Measurements from ENCODE around the gene UNC93B1. TPM values are rescaled to one million over a fixed set of nuclear protein-coding genes. Genes with fewer than 3 reads are reported as not detected.
A peak's percentile ranks its signal among the peaks of the same experiment; 100 is the strongest.

Gene UNC93B1
- total and polyA plus RNA-seq, 2 of the 13 experiments (the other 11 are each of a cell fraction or from before 2014, with no cell fraction given) = 8.8 to 18.9 TPM

DNA sequence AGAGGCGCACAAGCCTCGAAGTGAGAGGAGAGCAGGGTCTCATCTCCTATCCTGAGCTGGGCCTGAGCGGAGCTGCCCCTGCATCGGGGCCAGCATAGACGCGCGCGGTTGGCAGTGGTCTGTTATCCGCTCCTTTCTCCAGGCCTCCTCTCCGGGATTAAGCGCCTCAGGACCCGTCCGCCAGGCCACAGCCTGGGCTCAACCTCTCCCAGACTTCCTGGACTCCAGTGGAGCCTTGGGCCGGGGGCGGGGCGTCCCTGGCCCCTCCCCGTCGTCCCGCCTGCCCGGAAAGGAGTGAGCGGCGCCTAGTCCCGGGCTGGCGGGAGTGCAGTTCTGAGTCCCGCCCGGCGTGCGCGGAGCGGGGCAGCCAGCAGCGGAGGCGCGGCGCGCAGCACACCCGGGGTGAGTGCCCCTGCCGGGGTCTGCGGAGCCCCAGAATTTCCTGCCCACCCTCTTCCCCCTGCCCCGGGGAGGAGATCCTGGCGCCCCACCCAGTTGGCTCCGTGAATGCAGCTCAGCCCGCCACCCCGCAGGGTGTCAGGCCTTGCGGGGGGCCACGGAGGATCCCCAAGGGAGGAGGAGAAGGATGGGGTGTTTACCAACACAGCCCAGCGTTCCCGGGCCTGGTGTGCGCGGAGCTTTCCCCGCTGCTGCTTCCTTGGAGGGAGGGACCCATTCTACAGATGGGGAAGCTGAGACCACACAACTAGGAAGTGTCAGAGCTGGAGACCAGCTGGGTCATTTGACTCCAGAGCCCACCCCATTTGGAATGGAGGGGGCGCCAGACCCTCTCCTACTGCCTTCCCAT is 35.0 kb upstream of the UNC93B1 start, which contains the start of gene TCIRG1 (continued):
- TF ChIP-seq, protein P1, sequence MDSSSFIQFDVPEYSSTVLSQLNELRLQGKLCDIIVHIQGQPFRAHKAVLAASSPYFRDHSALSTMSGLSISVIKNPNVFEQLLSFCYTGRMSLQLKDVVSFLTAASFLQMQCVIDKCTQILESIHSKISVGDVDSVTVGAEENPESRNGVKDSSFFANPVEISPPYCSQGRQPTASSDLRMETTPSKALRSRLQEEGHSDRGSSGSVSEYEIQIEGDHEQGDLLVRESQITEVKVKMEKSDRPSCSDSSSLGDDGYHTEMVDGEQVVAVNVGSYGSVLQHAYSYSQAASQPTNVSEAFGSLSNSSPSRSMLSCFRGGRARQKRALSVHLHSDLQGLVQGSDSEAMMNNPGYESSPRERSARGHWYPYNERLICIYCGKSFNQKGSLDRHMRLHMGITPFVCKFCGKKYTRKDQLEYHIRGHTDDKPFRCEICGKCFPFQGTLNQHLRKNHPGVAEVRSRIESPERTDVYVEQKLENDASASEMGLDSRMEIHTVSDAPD (CRISPR knock-in tag; IDR thresholded peaks at IDR 0.05) = no peak
- TF ChIP-seq MLLT10 (CRISPR knock-in tag; IDR thresholded peaks at IDR 0.05) (peak; percentile 16; the same call in 1 of the 2 replicates), PITX1 (CRISPR knock-in tag; IDR thresholded peaks at IDR 0.05) (no peak), ZBTB38 (CRISPR knock-in tag; IDR thresholded peaks at IDR 0.05) (no peak; the same call in 1 of the 2 replicates), ZNF230 (CRISPR knock-in tag; IDR thresholded peaks at IDR 0.05) (no peak), ZNF644 (CRISPR knock-in tag; IDR thresholded peaks at IDR 0.05; ENCODE audit: low read depth) (no peak), EHMT2 (IDR thresholded peaks at IDR 0.05; ENCODE audit: borderline replicate concordance, low read depth, low read length) (no peak), ESRRA (CRISPR knock-in tag; IDR thresholded peaks at IDR 0.05; ENCODE audit: low read depth) (no peak), ETV5 (CRISPR knock-in tag; IDR thresholded peaks at IDR 0.05; ENCODE audit: borderline replicate concordance) (no peak; the same call in 1 of the 2 replicates), FOXA1 (IDR thresholded peaks at IDR 0.05) (no peak), FOXA1 (CRISPR knock-in tag; IDR thresholded peaks at IDR 0.05) (0 out of 2 replicates have a peak, but pooled peaks have one; percentile 3)
- TF ChIP-seq, protein P2, sequence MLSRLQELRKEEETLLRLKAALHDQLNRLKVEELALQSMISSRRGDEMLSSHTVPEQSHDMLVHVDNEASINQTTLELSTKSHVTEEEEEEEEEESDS (CRISPR knock-in tag; IDR thresholded peaks at IDR 0.05; ENCODE audit: borderline replicate concordance) = no peak
- TF ChIP-seq, protein P3, sequence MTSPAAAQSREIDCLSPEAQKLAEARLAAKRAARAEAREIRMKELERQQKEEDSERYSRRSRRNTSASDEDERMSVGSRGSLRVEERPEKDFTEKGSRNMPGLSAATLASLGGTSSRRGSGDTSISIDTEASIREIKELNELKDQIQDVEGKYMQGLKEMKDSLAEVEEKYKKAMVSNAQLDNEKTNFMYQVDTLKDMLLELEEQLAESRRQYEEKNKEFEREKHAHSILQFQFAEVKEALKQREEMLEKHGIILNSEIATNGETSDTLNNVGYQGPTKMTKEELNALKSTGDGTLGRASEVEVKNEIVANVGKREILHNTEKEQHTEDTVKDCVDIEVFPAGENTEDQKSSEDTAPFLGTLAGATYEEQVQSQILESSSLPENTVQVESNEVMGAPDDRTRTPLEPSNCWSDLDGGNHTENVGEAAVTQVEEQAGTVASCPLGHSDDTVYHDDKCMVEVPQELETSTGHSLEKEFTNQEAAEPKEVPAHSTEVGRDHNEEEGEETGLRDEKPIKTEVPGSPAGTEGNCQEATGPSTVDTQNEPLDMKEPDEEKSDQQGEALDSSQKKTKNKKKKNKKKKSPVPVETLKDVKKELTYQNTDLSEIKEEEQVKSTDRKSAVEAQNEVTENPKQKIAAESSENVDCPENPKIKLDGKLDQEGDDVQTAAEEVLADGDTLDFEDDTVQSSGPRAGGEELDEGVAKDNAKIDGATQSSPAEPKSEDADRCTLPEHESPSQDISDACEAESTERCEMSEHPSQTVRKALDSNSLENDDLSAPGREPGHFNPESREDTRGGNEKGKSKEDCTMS (CRISPR knock-in tag; conservative IDR thresholded peaks at IDR 0.05) = no peak
- TF ChIP-seq, protein P4, sequence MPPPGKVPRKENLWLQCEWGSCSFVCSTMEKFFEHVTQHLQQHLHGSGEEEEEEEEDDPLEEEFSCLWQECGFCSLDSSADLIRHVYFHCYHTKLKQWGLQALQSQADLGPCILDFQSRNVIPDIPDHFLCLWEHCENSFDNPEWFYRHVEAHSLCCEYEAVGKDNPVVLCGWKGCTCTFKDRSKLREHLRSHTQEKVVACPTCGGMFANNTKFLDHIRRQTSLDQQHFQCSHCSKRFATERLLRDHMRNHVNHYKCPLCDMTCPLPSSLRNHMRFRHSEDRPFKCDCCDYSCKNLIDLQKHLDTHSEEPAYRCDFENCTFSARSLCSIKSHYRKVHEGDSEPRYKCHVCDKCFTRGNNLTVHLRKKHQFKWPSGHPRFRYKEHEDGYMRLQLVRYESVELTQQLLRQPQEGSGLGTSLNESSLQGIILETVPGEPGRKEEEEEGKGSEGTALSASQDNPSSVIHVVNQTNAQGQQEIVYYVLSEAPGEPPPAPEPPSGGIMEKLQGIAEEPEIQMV (CRISPR knock-in tag; IDR thresholded peaks at IDR 0.05; ENCODE audit: low read depth) = no peak; the same call in 1 of the 2 replicates
- TF ChIP-seq, protein P5, sequence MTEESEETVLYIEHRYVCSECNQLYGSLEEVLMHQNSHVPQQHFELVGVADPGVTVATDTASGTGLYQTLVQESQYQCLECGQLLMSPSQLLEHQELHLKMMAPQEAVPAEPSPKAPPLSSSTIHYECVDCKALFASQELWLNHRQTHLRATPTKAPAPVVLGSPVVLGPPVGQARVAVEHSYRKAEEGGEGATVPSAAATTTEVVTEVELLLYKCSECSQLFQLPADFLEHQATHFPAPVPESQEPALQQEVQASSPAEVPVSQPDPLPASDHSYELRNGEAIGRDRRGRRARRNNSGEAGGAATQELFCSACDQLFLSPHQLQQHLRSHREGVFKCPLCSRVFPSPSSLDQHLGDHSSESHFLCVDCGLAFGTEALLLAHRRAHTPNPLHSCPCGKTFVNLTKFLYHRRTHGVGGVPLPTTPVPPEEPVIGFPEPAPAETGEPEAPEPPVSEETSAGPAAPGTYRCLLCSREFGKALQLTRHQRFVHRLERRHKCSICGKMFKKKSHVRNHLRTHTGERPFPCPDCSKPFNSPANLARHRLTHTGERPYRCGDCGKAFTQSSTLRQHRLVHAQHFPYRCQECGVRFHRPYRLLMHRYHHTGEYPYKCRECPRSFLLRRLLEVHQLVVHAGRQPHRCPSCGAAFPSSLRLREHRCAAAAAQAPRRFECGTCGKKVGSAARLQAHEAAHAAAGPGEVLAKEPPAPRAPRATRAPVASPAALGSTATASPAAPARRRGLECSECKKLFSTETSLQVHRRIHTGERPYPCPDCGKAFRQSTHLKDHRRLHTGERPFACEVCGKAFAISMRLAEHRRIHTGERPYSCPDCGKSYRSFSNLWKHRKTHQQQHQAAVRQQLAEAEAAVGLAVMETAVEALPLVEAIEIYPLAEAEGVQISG (CRISPR knock-in tag; IDR thresholded peaks at IDR 0.05) = no peak; the same call in 1 of the 2 replicates
- TF ChIP-seq, protein P6, sequence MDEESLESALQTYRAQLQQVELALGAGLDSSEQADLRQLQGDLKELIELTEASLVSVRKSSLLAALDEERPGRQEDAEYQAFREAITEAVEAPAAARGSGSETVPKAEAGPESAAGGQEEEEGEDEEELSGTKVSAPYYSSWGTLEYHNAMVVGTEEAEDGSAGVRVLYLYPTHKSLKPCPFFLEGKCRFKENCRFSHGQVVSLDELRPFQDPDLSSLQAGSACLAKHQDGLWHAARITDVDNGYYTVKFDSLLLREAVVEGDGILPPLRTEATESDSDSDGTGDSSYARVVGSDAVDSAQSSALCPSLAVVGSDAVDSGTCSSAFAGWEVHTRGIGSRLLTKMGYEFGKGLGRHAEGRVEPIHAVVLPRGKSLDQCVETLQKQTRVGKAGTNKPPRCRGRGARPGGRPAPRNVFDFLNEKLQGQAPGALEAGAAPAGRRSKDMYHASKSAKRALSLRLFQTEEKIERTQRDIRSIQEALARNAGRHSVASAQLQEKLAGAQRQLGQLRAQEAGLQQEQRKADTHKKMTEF (CRISPR knock-in tag; IDR thresholded peaks at IDR 0.05) = peak; percentile 76; the same call in 1 of the 2 replicates
